HepG2 (cell line): ENCODE results near the gene ARIH1. TPM values are rescaled to one million over a fixed set of nuclear protein-coding genes. Genes with fewer than 3 reads are reported as not detected.

Source experiments
- ATAC-seq: fragments of 200-7000 bp; cut with Tn5 transposase; 3 replicates; pipeline ENCODE4 v1.9.1; 2020; ENCODE audit warnings: mild to moderate bottlenecking, moderate library complexity
- BruUV-seq: library from RNA; stranded (reverse); fragments of 400-500 nt; replicated peaks from 2 replicates; lab custom pipeline; 2021; lab: Mats Ljungman, UMichigan
- CTCF ChIA-PET: fragments of 300-600 bp; formaldehyde crosslinking; extraction: SDS; loops from one replicate; lab custom pipeline; 2021; ENCODE audit warnings: low total read pairs, inconsistent platforms, low intra/inter-chr PET ratio; lab: Yijun Ruan, JAX
- POLR2A ChIA-PET: fragments of 350-600 bp; sonication (Branson Sonifier 250); formaldehyde crosslinking; loops from one replicate; lab custom pipeline; 2020; ENCODE audit warnings: antibody characterized with exemption, inconsistent platforms; lab: Yijun Ruan, JAX
- DNase-seq: peaks from one replicate; pipeline ENCODE4 v3.0.0-alpha.2; 2015; ENCODE audit warnings: low spot score
- FAIRE-seq: peaks from 3 replicates; lab custom pipeline; 2011; peaks lifted over from hg19 to GRCh38; lab: Jason Lieb, UNC
- H2AFZ ChIP-seq: one replicate; pipeline ENCODE4 v1.6.1; 2011; ENCODE audit warnings: low read length, inconsistent platforms
- H3K27ac ChIP-seq: fragments of 300-600 bp; 3 replicates; pipeline ENCODE4 v1.8.0; 2011; ENCODE audit warnings: mixed run types, mild to moderate bottlenecking, mixed read lengths, low read length, inconsistent platforms; ENCODE audit not compliant: insufficient read depth; ENCODE audit errors: extremely low read length
- H3K27me3 ChIP-seq, 2 experiments: fragments of 200-600 bp in 1 of 2; 2 replicates in 1 of 2; 3 replicates in 1 of 2; pipeline versions ENCODE4 v1.6.0 to v1.8.0; 2011; ENCODE audit warnings: low read length in 2 of 2, mild to moderate bottlenecking in 2 of 2, moderate library complexity in 2 of 2, inconsistent platforms in 1 of 2; ENCODE audit not compliant: insufficient read depth in 2 of 2, control insufficient read depth in 1 of 2
- H3K36me3 ChIP-seq, 2 experiments: fragments of 200-600 bp in 1 of 2; replicated peaks in 1 of 2; 2 replicates in 1 of 2; 3 replicates in 1 of 2; pipeline versions ENCODE4 v1.5.1 to v1.8.0; 2011; ENCODE audit warnings: low read length in 2 of 2, inconsistent platforms in 1 of 2; ENCODE audit not compliant: insufficient read depth in 2 of 2, control insufficient read depth in 1 of 2
- H3K4me1 ChIP-seq: 2 replicates; pipeline ENCODE4 v1.5.1; 2012; ENCODE audit warnings: low read length, inconsistent platforms; ENCODE audit not compliant: insufficient read depth
- H3K4me2 ChIP-seq: 2 replicates; pipeline ENCODE4 v1.6.0; 2011; ENCODE audit warnings: low read depth, low read length, inconsistent platforms
- H3K4me3 ChIP-seq, 3 experiments: fragments of 200-600 bp in 1 of 3; sonication (generic), shearing (Covaris generic) in 1 of 3; replicated peaks in 1 of 3; 2 replicates each; pipeline ENCODE4 v1.5.1; 2011 to 2016; ENCODE audit warnings: low read length in 3 of 3, inconsistent platforms in 2 of 3, low read depth in 2 of 3, mild to moderate bottlenecking in 2 of 3, control low read depth in 1 of 3, mixed read lengths in 1 of 3; ENCODE audit not compliant: insufficient read depth in 1 of 3
- H3K79me2 ChIP-seq: one replicate; pipeline ENCODE4 v1.6.1; 2011; ENCODE audit warnings: low read length, inconsistent platforms; ENCODE audit not compliant: insufficient read depth
- H3K9ac ChIP-seq: 2 replicates; pipeline ENCODE4 v1.6.0; 2011; ENCODE audit warnings: mild to moderate bottlenecking, low read depth, low read length, inconsistent platforms; ENCODE audit not compliant: insufficient read depth
- H3K9me3 ChIP-seq: 2 replicates; pipeline ENCODE4 v1.5.1; 2012; ENCODE audit warnings: mild to moderate bottlenecking, low read length
- H4K20me1 ChIP-seq: 2 replicates; pipeline ENCODE4 v1.6.0; 2011; ENCODE audit warnings: inconsistent platforms, mild to moderate bottlenecking, low read length, moderate library complexity; ENCODE audit not compliant: insufficient read depth
- CBX2 ChIP-seq, 2 experiments: fragments of 200-600 bp in 1 of 2; sonication (generic); formaldehyde crosslinking in 1 of 2; IDR thresholded peaks; 2 replicates each; pipeline versions ENCODE4 v1.7.0 to v1.8.1; 2018 to 2022; ENCODE audit warnings: low read depth in 2 of 2, low read length in 1 of 2, mild to moderate bottlenecking in 1 of 2, missing genetic modification reagents in 1 of 2
- CHD4 ChIP-seq: fragments of 200-600 bp; sonication (generic); IDR thresholded peaks from 2 replicates; pipeline ENCODE4 v1.7.0; 2017; ENCODE audit warnings: mild to moderate bottlenecking, low read length, borderline replicate concordance
- KLF11 ChIP-seq: IDR thresholded peaks from 2 replicates; pipeline ENCODE4 v1.6.1; 2016; ENCODE audit warnings: missing compliant biosample characterization
- KMT2B ChIP-seq: IDR thresholded peaks from 2 replicates; pipeline ENCODE4 v1.6.1; 2016; ENCODE audit warnings: missing genetic modification reagents, missing compliant biosample characterization
- REPIN1 ChIP-seq: sonication (generic); formaldehyde crosslinking; IDR thresholded peaks from 2 replicates; pipeline ENCODE4 v1.8.0; 2022; ENCODE audit warnings: missing genetic modification reagents, low read depth, mild to moderate bottlenecking, borderline replicate concordance
- SALL1 ChIP-seq: sonication (generic); formaldehyde crosslinking; IDR thresholded peaks from 2 replicates; pipeline ENCODE4 v1.8.0; 2022; ENCODE audit warnings: mild to moderate bottlenecking, missing genetic modification reagents
- SIN3A ChIP-seq: IDR thresholded peaks from 2 replicates; pipeline ENCODE4 v1.6.1; 2011; ENCODE audit warnings: low read depth, mild to moderate bottlenecking, control low read depth, low read length, borderline replicate concordance
- WIZ ChIP-seq: sonication (generic); formaldehyde crosslinking; IDR thresholded peaks from 2 replicates; pipeline ENCODE4 v1.5.1; 2020; ENCODE audit warnings: mild to moderate bottlenecking, missing genetic modification reagents
- ZFP41 ChIP-seq: sonication (generic); formaldehyde crosslinking; IDR thresholded peaks from 2 replicates; pipeline ENCODE4 v1.4.0; 2020; ENCODE audit warnings: mild to moderate bottlenecking, missing genetic modification reagents, borderline replicate concordance
- ZNF879 ChIP-seq: sonication (generic); formaldehyde crosslinking; IDR thresholded peaks from 2 replicates; pipeline ENCODE4 v1.8.1; 2023; ENCODE audit warnings: missing genetic modification reagents
- ZSCAN21 ChIP-seq: sonication (generic); formaldehyde crosslinking; IDR thresholded peaks from 2 replicates; pipeline ENCODE4 v1.8.0; 2022; ENCODE audit warnings: mild to moderate bottlenecking, missing genetic modification reagents, moderate library complexity, borderline replicate concordance
- WGBS: methylation state at CpG from one replicate; pipeline ENCODE4 v1.1.6; 2017; ENCODE audit warnings: low lambda C conversion rate; 5-methylcytosine and 5-hydroxymethylcytosine counted together
- in situ Hi-C: cut with HindIII; loops from 2 replicates; pipeline ENCODE4 v1.10.0; 2017; ENCODE audit warnings: low pct_unique_long_range_greater_than_20kb; ENCODE audit not compliant: extremely low pct_ligation_motif_present
- intact Hi-C: fragments of 100-400 bp; cut with micrococcal nuclease; formaldehyde crosslinking; loops from one replicate; pipeline ENCODE4 v1.10.0; 2022; ENCODE audit not compliant: unreplicated experiment
- polyA plus RNA-seq, 8 experiments: library from polyadenylated mRNA; depleted of rRNA in 3 of 8; stranded (reverse) in 7 of 8; unstranded in 1 of 8; fragments of >200 nt; fragmentation: Illumina TruSeq in 4 of 8; extraction: Trizol in 4 of 8; gene quantifications; 2 replicates each; pipeline versions ENCODE4 v1.2.1 to v1.2.3, GENCODE V29; 2011 to 2016; ENCODE audit warnings: low read depth in 4 of 8, missing spikeins in 1 of 8, mixed read lengths in 1 of 8; ENCODE audit not compliant: insufficient read depth in 1 of 8
- total RNA-seq, 5 experiments: library from RNA; depleted of rRNA; stranded (reverse); fragments of >200 nt; fragmentation: Illumina TruSeq; extraction: Trizol; gene quantifications; 2 replicates each; pipeline ENCODE4 v1.2.3, GENCODE V29; 2016; ENCODE audit warnings: low read depth in 1 of 5
- TF ChIP-seq, protein P1 (sequence below): sonication (generic); formaldehyde crosslinking; IDR thresholded peaks from 2 replicates; pipeline ENCODE4 v1.4.0; 2020; ENCODE audit warnings: mild to moderate bottlenecking, missing genetic modification reagents
- TF ChIP-seq, protein P2 (sequence below): sonication (generic); formaldehyde crosslinking; IDR thresholded peaks from 2 replicates; pipeline ENCODE4 v1.5.0; 2020; ENCODE audit warnings: mild to moderate bottlenecking, missing genetic modification reagents

The ARIH1 gene
- total and polyA plus RNA-seq, 2 of the 13 experiments (the other 11 are each of a cell fraction or from before 2014, with no cell fraction given), result 38.8 to 59.8 TPM

DNA sequence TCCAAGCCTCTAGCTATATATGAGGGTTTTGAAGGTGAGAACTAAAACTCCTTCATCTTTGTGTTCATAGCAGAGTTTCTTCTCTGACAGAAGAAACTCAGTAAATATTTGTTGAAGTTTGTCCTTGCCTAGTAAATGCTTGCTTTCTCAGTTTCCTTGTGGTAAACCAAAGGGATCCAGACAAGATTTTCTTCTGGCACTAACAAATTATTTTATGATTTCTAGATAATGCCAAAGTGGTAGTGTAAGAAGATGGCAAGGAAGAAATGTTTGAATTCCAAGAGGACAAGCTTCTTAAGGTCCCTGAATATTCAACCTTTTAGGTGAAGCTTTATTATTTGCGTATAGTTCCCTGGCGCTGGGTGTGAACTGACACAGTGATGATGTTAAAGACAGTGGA is 14.4 kb downstream of the ARIH1 start:
- H3K27ac ChIP-seq, result no peak overlapping the region
- peaks cover 2 to 29% of the 10 kb centered on the region in 2 experiments; a peak in 3 of 5 replicates for H3K36me3 ChIP-seq
- H3K4me1 ChIP-seq, result peaks cover 9% of the 10 kb centered on the region; the same call in 1 of the 2 replicates
- no peak overlapping the region for H3K9ac ChIP-seq
- POLR2A ChIA-PET, result no interaction called here
- intact Hi-C loops (no loop called here), in situ Hi-C loops (no loop called here)
- WGBS, result 97% methylated on average over 2 of the region's 2 CpGs
- peaks cover 68% of the 10 kb centered on the region for H4K20me1 ChIP-seq
- no peak overlapping the region for H3K4me3 ChIP-seq
- no peak overlapping the region for H3K4me2 ChIP-seq
- CTCF ChIA-PET, result no interaction called here
- no peaks in the 10 kb centered on the region for H3K9me3 ChIP-seq
- no peaks in the 10 kb centered on the region for H3K27me3 ChIP-seq
- ATAC-seq, result no peak
- no peak for DNase-seq
- TF ChIP-seq ZFP41 (CRISPR knock-in tag) (no peak), SIN3A (no peak), ZSCAN21 (CRISPR knock-in tag) (no peak), CHD4 (no peak), REPIN1 (no peak), SALL1 (CRISPR knock-in tag) (no peak), WIZ (CRISPR knock-in tag) (no peak), KMT2B (CRISPR knock-in tag) (no peak), KLF11 (CRISPR knock-in tag) (no peak), CBX2 (IDR thresholded peaks at IDR 0.05; ENCODE audit: low read depth, low read length) (no peak), CBX2 (CRISPR knock-in tag; IDR thresholded peaks at IDR 0.05; ENCODE audit: low read depth) (no peak), ZNF879 (CRISPR knock-in tag) (no peak)
- TF ChIP-seq, protein P1, sequence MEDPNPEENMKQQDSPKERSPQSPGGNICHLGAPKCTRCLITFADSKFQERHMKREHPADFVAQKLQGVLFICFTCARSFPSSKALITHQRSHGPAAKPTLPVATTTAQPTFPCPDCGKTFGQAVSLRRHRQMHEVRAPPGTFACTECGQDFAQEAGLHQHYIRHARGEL, result no peak
- TF ChIP-seq, protein P2, sequence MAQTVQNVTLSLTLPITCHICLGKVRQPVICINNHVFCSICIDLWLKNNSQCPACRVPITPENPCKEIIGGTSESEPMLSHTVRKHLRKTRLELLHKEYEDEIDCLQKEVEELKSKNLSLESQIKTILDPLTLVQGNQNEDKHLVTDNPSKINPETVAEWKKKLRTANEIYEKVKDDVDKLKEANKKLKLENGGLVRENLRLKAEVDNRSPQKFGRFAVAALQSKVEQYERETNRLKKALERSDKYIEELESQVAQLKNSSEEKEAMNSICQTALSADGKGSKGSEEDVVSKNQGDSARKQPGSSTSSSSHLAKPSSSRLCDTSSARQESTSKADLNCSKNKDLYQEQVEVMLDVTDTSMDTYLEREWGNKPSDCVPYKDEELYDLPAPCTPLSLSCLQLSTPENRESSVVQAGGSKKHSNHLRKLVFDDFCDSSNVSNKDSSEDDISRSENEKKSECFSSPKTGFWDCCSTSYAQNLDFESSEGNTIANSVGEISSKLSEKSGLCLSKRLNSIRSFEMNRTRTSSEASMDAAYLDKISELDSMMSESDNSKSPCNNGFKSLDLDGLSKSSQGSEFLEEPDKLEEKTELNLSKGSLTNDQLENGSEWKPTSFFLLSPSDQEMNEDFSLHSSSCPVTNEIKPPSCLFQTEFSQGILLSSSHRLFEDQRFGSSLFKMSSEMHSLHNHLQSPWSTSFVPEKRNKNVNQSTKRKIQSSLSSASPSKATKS (CRISPR knock-in tag), result no peak
- peaks cover 95% of the 10 kb centered on the region for H3K79me2 ChIP-seq
- no TSS peak for BruUV-seq
- no peak overlapping the region for H2AFZ ChIP-seq
- FAIRE-seq, result no peak
